ENCODE results near the gene ITGB1. TPM values are rescaled to one million over a fixed set of nuclear protein-coding genes. Genes with fewer than 3 reads are reported as not detected.

Gene ITGB1
- total RNA-seq, 1 donor from 2014 or later: 442 TPM

- no peak for DNase-seq
Measured at GRCh38 chr10:32888161-32888927, 69.7 kb downstream of the ITGB1 start.

DNA sequence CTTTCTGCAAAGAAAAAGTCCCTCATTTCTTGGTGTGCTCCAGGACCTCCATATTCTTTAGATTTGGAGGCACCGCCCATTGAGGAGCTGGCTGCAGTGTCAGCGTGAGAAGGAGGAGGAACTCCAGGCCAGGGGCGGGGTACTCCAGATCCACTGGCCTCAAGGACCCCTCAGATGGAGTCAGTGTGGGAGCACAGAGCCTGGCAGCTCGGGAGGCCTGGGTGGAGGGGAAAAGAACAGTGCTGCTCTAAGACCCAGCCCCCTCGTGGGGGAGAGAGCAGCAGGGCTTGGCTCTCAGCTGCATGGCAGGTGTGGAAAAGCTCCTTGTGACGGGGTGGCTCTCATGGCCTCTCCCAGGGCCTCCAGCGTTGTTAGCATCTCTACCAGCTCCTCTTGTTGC is 70.5 kb downstream of the ITGB1 start:
- no peak for DNase-seq

DNA sequence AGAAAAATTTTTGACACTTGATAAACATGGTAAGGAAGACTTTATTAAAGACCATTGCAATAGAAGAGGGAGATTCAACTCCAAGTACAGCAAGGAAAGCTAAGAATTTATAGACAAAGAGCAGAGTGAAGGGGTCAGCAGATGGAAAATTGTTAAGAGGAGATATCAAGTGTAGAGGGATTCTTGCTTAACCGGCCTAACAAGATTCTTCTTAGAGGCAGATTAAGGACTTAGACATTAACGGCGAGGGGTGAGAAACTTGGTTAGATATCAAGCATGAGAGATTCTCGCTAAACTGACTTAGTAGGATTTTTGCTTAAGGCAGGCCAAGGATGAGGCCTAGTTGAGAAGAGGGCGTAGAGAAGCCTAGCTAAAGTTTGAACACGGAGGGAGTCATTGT is 76.0 kb downstream of the ITGB1 start:
- DNase-seq: no peak

DNA sequence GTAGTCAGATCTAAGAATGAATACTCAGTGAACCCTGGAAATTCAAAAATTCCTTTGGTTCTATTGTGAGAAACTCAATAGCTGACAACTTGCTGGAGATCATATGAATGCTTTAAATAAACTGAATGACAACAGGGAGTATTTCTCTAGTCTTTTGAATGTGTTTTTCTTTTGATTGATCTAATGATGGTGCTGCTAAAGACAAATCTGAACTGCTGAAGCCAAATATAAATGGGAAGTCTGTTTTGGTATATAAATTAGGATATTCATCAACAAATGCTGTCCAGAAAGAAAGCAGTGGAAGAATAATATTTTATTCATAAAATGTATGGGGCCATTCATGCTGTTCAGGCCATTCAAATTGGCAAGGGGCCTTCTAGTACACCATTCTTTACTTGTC is 79.4 kb downstream of the ITGB1 start:
- no peak for DNase-seq

DNA sequence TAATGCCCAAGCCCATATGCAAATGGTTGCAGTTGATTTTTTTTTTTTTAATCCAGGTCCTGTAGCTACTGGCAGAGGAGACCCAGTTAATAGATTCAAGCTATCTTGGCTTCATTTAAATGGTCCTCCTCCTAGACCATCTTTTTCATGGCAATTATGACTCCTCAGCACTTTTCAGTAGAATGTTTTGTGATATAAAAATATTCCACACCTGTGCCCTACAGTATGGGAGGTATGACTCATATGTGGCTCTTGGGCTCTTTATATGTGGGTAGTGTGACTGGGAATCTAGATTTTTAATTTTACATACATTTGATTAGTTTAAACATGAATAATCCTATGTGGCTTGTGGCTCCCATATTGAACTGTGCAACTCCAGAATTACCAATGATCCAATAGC is 80.1 kb downstream of the ITGB1 start:
- DNase-seq: no peak

GRCh38 chr10:32865170-32865569 is 92.9 kb downstream of the ITGB1 start:
- DNase-seq: no peak

GRCh38 chr10:32854435-32854834 is 103.6 kb downstream of the ITGB1 start:
- DNase-seq: no peak

GRCh38 chr10:32851301-32851700 is 106.7 kb downstream of the ITGB1 start:
- DNase-seq: no peak

Data from skin of body (tissue), 2 donors.